Progenitor cell of endocrine pancreas (in vitro differentiated cells): ENCODE data around the gene CCDC107. TPM values are rescaled to one million over a fixed set of nuclear protein-coding genes. Genes with fewer than 3 reads are reported as not detected.

Experiments
- DNase-seq: peaks from one replicate; pipeline ENCODE4 v3.0.0; 2021; ENCODE audit warnings: low spot score; ENCODE audit not compliant: unreplicated experiment
- H3K27ac Mint-ChIP-seq: 2 replicates; pipeline ENCODE4 v1.8.0; 2021; ENCODE audit warnings: mild to moderate bottlenecking, moderate library complexity, mixed read lengths
- H3K27me3 Mint-ChIP-seq: 2 replicates; pipeline ENCODE4 v1.8.0; 2021; ENCODE audit warnings: mixed read lengths
- H3K36me3 Mint-ChIP-seq: 2 replicates; pipeline ENCODE4 v1.8.0; 2022; ENCODE audit warnings: mixed read lengths; ENCODE audit not compliant: insufficient read depth
- H3K4me1 Mint-ChIP-seq: 2 replicates; pipeline ENCODE4 v1.8.0; 2021; ENCODE audit warnings: low read depth, mixed read lengths
- H3K4me3 Mint-ChIP-seq: 2 replicates; pipeline ENCODE4 v1.8.0; 2021; ENCODE audit warnings: low read depth, mild to moderate bottlenecking, moderate library complexity, mixed read lengths
- H3K9me3 Mint-ChIP-seq: 2 replicates; pipeline ENCODE4 v1.8.0; 2021; ENCODE audit warnings: low read depth, mixed read lengths
- total RNA-seq: library from RNA; stranded (reverse); gene quantifications from 2 replicates; pipeline ENCODE4 v1.2.1, GENCODE V29; 2021
- TF ChIP-seq, protein P1 (sequence below): fragments of 200-600 bp; sonication (generic); IDR thresholded peaks from one replicate; pipeline ENCODE4 v1.5.0; 2021; ENCODE audit warnings: antibody characterized with exemption, mild to moderate bottlenecking; ENCODE audit not compliant: unreplicated experiment

CCDC107 gene
- total RNA-seq, 1 donor from 2014 or later, result 18.8 TPM

DNA sequence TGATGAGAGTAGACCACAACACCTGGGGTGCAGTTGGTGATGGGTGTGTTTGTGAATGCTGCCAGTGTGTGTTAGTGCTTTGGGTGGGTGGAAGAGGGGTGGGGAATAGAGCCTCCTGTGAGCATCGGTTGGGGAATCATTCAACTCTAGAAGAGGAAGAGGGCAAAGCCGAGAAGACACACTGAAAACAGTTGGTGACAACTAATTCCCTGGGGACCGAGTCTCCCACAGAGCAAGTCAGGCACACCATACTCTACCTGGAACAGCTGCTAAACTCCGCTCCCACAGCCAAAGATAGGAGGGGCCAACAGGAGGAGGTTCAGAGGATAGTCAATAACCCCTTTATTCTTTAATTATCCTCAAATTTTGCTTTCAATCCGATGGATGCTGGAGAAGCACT lies 8.5 kb downstream of the CCDC107 start:
- Mint-ChIP-seq H3K27ac (no peak overlapping the region), H3K4me1 (peaks cover 6% of the 10 kb centered on the region), H3K27me3 (no peaks in the 10 kb centered on the region), H3K9me3 (no peaks in the 10 kb centered on the region), H3K4me3 (no peak overlapping the region), H3K36me3 (peaks cover 4% of the 10 kb centered on the region)
- TF ChIP-seq, protein P1, sequence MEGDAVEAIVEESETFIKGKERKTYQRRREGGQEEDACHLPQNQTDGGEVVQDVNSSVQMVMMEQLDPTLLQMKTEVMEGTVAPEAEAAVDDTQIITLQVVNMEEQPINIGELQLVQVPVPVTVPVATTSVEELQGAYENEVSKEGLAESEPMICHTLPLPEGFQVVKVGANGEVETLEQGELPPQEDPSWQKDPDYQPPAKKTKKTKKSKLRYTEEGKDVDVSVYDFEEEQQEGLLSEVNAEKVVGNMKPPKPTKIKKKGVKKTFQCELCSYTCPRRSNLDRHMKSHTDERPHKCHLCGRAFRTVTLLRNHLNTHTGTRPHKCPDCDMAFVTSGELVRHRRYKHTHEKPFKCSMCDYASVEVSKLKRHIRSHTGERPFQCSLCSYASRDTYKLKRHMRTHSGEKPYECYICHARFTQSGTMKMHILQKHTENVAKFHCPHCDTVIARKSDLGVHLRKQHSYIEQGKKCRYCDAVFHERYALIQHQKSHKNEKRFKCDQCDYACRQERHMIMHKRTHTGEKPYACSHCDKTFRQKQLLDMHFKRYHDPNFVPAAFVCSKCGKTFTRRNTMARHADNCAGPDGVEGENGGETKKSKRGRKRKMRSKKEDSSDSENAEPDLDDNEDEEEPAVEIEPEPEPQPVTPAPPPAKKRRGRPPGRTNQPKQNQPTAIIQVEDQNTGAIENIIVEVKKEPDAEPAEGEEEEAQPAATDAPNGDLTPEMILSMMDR, result no peak
- no peak for DNase-seq

DNA sequence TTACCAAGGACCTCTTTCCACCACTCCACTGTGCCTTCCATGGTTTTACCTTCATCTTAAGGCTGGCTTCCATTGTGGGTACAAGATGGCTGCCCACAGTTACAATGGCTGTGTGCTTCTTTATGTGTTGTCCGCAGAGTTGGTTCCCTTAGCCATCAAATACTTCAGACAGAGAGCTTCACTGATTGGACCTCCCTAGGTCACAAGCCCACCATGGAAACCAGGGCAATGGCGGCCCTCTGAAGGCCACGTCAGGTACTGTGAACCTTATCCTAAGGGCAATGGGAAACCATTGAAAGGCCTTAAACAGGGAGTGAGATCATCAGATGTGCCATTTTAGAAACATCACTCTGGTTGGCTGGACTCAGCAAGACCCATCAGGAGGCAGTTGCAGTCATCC lies 9.8 kb downstream of the CCDC107 start:
- TF ChIP-seq, protein P1, result no peak
- Mint-ChIP-seq H3K4me1 (peaks cover 6% of the 10 kb centered on the region), H3K4me3 (no peak overlapping the region), H3K36me3 (no peaks in the 10 kb centered on the region), H3K27me3 (no peaks in the 10 kb centered on the region), H3K27ac (no peak overlapping the region), H3K9me3 (no peaks in the 10 kb centered on the region)
- no peak for DNase-seq

DNA sequence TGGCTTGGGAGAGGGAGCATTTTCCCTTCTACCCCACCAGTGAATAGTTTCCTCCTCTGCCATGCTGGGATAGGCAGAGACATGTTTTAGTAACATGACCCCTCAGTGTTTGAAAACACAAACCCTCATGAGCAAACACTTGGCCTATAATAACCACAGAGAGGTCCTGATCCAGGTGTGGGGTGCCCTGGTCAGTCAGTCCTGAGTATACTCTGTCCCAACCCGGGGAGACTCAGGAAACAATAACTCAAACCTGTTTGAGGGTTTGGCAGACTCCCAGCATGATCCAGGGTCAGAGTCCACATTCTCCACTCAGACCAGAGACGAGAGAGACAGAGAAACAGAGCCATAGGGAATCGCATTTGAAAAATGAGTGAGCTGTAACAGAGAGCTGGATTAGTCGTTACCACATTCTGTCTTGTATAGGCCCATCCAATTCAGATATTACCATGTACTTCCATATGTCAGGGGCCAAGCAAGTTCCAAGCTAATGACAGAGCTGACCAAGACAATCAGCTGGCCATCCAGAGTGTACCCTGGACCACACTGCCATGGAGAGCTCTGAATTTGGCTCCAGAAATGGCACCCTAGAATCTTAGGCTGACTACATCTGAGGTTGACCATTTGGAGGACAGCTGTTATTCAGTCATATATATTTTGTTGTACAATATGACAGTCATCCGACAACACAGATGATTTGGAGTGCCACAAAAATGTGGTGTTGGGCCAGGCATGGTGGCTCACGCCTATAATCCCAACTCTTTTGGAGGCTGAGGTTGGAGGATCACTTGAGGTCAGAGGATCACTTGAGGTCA lies 11.4 kb downstream of the CCDC107 start:
- Mint-ChIP-seq H3K27ac (peak overlapping the region; percentile 18), H3K4me3 (no peak overlapping the region)

DNA sequence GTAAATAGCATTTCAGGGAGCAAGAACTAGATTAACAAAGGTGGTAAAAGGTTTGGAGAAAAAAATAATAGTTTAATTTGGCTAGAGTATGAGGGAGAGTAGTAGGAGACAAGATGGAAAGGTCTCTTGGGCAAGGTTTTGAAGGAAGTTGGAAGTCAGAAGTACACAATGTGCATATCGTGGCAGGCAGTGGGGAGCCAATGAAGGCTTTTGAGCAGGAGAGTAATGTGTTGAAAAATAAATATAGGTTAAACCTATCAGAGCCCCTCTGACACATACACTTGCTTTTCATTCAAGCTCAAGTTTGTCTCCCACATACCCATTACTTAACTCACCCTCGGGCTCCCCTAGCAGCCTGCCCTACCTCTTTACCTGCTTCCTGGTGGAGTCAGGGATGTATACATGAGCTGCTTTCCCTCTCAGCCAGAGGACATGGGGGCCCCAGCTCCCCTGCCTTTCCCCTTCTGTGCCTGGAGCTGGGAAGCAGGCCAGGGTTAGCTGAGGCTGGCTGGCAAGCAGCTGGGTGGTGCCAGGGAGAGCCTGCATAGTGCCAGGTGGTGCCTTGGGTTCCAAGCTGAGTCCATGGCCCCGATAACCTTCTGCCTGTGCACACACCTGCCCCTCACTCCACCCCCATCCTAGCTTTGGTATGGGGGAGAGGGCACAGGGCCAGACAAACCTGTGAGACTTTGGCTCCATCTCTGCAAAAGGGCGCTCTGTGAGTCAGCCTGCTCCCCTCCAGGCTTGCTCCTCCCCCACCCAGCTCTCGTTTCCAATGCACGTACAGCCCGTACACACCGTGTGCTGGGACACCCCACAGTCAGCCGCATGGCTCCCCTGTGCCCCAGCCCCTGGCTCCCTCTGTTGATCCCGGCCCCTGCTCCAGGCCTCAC lies 15.3 kb downstream of the CCDC107 start, which contains the start of gene CA9:
TSS of gene CA9 (plus strand) at position 797 of the 893 bp plus-strand sequence. CDS start at position 829, 32 bp downstream.
- TF ChIP-seq, protein P1, result no peak
- Mint-ChIP-seq H3K27ac (peak within 1 kb of the TSS; percentile 45), H3K9me3 (no peaks in the 10 kb centered on the region), H3K27me3 (peaks cover 16% of the 10 kb centered on the region), H3K36me3 (no peaks in the 10 kb centered on the region), H3K4me3 (peak within 1 kb of the TSS; percentile 68), H3K4me1 (peaks cover 8% of the 10 kb centered on the region)
- DNase-seq, result no peak

More for the DNA sequence above, 11.4 kb downstream of the CCDC107 start:
- TF ChIP-seq, protein P1, result no peak
- Mint-ChIP-seq H3K4me1 (peaks cover 4% of the 10 kb centered on the region), H3K27me3 (peaks cover 7% of the 10 kb centered on the region), H3K36me3 (no peaks in the 10 kb centered on the region), H3K9me3 (no peaks in the 10 kb centered on the region)
- DNase-seq, result no peak

DNA sequence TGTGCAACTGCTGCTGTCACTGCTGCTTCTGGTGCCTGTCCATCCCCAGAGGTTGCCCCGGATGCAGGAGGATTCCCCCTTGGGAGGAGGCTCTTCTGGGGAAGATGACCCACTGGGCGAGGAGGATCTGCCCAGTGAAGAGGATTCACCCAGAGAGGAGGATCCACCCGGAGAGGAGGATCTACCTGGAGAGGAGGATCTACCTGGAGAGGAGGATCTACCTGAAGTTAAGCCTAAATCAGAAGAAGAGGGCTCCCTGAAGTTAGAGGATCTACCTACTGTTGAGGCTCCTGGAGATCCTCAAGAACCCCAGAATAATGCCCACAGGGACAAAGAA lies 15.9 kb downstream of the CCDC107 start:
- TF ChIP-seq, protein P1, result no peak
- Mint-ChIP-seq H3K9me3 (no peaks in the 10 kb centered on the region), H3K4me3 (no peak overlapping the region), H3K36me3 (no peaks in the 10 kb centered on the region), H3K27me3 (peaks cover 17% of the 10 kb centered on the region), H3K4me1 (peaks cover 8% of the 10 kb centered on the region), H3K27ac (no peak overlapping the region)
- no peak for DNase-seq
